ENCODE results near the gene CACNA1C. TPM values are rescaled to one million over a fixed set of nuclear protein-coding genes. Genes with fewer than 3 reads are reported as not detected.

CACNA1C gene
- total and polyA plus RNA-seq, 2 donors from 2014 or later: 1.6 to 17.4 TPM

DNA sequence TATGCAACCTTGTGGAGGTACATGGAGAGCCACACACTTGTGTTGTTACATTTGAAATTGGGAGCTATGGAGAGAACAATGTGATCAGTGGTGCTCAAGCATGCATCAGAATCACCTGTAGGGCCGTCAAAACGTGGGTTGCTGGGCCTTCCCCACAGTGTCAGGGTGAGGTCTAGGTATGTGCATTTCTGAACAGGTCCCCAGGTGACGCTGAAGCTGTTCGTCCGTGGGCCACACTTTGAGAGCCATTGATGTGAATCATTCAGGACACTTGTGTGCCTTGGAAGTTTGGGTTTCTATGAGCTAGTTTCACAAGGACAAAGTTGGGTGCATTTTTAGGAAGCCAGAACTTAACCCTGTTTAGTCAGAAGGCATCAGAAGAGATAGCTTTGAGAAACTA, 450.2 kb downstream of the CACNA1C start:
- no peak overlapping the region for H3K4me3 ChIP-seq (ENCODE audit: low read length in 3 of 3)
- intact Hi-C loops (cut with DNase I): no loop called here
- FAIRE-seq: no peak
- no peaks in the 10 kb centered on the region for H3K9me3 ChIP-seq (ENCODE audit: control insufficient read depth in 2 of 3, insufficient read depth in 1 of 3, low read length in 3 of 3)
- no peaks in the 10 kb centered on the region for H3K36me3 ChIP-seq (ENCODE audit: control insufficient read depth in 2 of 3, insufficient read depth in 3 of 3, low read length in 3 of 3)
- H3K27me3 ChIP-seq (ENCODE audit: control insufficient read depth, insufficient read depth, low read length): no peaks in the 10 kb centered on the region
- H3K27ac ChIP-seq (ENCODE audit: low read depth in 2 of 2, low read length in 2 of 2): no peak overlapping the region
- DNase-seq: no peak
- peaks cover 0 to 2% (median 0%) of the 10 kb centered on the region in 3 donors for H3K4me1 ChIP-seq (ENCODE audit: control insufficient read depth in 2 of 3, insufficient read depth in 2 of 3, low read depth in 1 of 3, low read length in 3 of 3)
- H3K9ac ChIP-seq (ENCODE audit: low read length in 3 of 3): no peak overlapping the region
- TF ChIP-seq, protein P1, sequence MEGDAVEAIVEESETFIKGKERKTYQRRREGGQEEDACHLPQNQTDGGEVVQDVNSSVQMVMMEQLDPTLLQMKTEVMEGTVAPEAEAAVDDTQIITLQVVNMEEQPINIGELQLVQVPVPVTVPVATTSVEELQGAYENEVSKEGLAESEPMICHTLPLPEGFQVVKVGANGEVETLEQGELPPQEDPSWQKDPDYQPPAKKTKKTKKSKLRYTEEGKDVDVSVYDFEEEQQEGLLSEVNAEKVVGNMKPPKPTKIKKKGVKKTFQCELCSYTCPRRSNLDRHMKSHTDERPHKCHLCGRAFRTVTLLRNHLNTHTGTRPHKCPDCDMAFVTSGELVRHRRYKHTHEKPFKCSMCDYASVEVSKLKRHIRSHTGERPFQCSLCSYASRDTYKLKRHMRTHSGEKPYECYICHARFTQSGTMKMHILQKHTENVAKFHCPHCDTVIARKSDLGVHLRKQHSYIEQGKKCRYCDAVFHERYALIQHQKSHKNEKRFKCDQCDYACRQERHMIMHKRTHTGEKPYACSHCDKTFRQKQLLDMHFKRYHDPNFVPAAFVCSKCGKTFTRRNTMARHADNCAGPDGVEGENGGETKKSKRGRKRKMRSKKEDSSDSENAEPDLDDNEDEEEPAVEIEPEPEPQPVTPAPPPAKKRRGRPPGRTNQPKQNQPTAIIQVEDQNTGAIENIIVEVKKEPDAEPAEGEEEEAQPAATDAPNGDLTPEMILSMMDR (IDR thresholded peaks at IDR 0.05; ENCODE audit: borderline replicate concordance, extremely low read depth, insufficient read depth): no peak

DNA sequence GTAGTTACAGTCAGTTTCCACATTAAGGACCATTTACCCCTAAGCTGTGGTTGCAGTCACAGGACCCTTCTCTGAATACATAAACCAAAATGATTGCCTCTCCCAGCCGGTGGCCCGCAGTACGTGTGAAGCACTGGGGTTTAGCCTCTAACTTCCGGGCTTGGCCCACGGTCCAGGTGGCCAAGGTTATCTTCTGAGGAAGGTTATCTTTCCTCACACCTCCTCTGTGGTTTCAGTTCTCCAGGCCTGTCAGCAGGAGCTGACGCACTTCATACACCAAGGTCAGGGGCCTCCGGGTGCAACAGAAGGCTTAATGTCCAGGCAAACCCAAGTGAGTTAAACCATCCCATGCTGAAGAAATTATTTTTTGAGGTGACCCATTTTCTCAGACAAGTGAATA, 451.0 kb downstream of the CACNA1C start:
- H3K36me3 ChIP-seq (ENCODE audit: control insufficient read depth in 2 of 3, insufficient read depth in 3 of 3, low read length in 3 of 3): no peaks in the 10 kb centered on the region
- FAIRE-seq (no peak), DNase-seq (no peak)
- TF ChIP-seq, protein P1 (IDR thresholded peaks at IDR 0.05; ENCODE audit: borderline replicate concordance, extremely low read depth, insufficient read depth): no peak
- no peaks in the 10 kb centered on the region for H3K9me3 ChIP-seq (ENCODE audit: control insufficient read depth in 2 of 3, insufficient read depth in 1 of 3, low read length in 3 of 3)
- H3K27ac ChIP-seq (ENCODE audit: low read depth in 2 of 2, low read length in 2 of 2): no peak overlapping the region
- no peaks in the 10 kb centered on the region for H3K27me3 ChIP-seq (ENCODE audit: control insufficient read depth, insufficient read depth, low read length)
- no peak overlapping the region for H3K9ac ChIP-seq (ENCODE audit: low read length in 3 of 3)
- intact Hi-C loops (cut with DNase I): no loop called here
- no peak overlapping the region for H3K4me3 ChIP-seq (ENCODE audit: low read length in 3 of 3)
- peaks cover 0 to 2% (median 0%) of the 10 kb centered on the region in 3 donors for H3K4me1 ChIP-seq (ENCODE audit: control insufficient read depth in 2 of 3, insufficient read depth in 2 of 3, low read depth in 1 of 3, low read length in 3 of 3)

DNA sequence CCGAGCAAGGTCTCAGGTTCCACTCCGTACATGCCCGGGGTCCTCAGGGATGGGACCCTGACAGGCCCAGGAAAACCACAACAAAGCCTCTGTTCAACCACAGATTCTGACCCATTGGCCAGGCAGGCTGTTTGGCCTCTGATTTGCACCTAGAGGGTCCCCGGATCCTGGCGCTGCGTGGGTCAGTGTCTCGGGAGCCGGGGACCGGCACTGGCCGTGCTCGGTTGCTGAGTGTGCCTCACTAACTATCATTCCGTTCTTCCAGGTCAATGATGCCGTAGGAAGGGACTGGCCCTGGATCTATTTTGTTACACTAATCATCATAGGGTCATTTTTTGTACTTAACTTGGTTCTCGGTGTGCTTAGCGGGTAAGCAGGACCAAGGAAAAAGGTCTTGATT, 451.8 kb downstream of the CACNA1C start:
- DNase-seq: no peak
- no peaks in the 10 kb centered on the region for H3K4me1 ChIP-seq (ENCODE audit: control insufficient read depth in 2 of 3, insufficient read depth in 2 of 3, low read depth in 1 of 3, low read length in 3 of 3)
- TF ChIP-seq, protein P1 (IDR thresholded peaks at IDR 0.05; ENCODE audit: borderline replicate concordance, extremely low read depth, insufficient read depth): no peak
- no peak overlapping the region for H3K4me3 ChIP-seq (ENCODE audit: low read length in 3 of 3)
- H3K36me3 ChIP-seq (ENCODE audit: control insufficient read depth in 2 of 3, insufficient read depth in 3 of 3, low read length in 3 of 3): no peaks in the 10 kb centered on the region
- intact Hi-C loops (cut with DNase I): no loop called here
- H3K27me3 ChIP-seq (ENCODE audit: control insufficient read depth, insufficient read depth, low read length): no peaks in the 10 kb centered on the region
- no peaks in the 10 kb centered on the region for H3K9me3 ChIP-seq (ENCODE audit: control insufficient read depth in 2 of 3, insufficient read depth in 1 of 3, low read length in 3 of 3)
- no peak overlapping the region for H3K27ac ChIP-seq (ENCODE audit: low read depth in 2 of 2, low read length in 2 of 2)
- no peak overlapping the region for H3K9ac ChIP-seq (ENCODE audit: low read length in 3 of 3)
- no peak for FAIRE-seq

DNA sequence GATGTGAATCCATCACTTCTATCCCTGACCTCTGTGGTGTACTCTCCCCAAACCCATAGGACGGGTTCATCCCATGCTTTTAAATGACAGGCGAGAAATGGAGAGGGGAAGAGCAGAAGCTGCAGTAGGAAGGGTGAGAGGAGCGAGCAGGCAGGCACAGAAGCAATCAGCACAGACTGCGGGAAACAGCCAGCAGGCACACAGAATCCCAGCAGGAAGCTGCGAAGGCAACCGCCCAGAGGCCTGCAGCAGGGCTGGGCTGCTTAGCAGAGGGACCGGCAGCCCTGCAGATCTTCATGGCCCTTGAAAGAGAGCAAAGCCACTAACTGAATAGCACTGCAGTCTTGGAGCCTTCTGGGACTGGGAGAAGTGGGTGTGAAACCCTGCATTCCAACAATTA, 455.0 kb downstream of the CACNA1C start:
- Histone ChIP-seq H3K4me1 (ENCODE audit: control insufficient read depth in 2 of 3, insufficient read depth in 2 of 3, low read depth in 1 of 3, low read length in 3 of 3) (no peaks in the 10 kb centered on the region), H3K9me3 (ENCODE audit: control insufficient read depth in 2 of 3, insufficient read depth in 1 of 3, low read length in 3 of 3) (no peaks in the 10 kb centered on the region), H3K27me3 (ENCODE audit: control insufficient read depth, insufficient read depth, low read length) (no peaks in the 10 kb centered on the region), H3K36me3 (ENCODE audit: control insufficient read depth in 2 of 3, insufficient read depth in 3 of 3, low read length in 3 of 3) (no peaks in the 10 kb centered on the region), H3K4me3 (ENCODE audit: low read length in 3 of 3) (no peak overlapping the region), H3K9ac (ENCODE audit: low read length in 3 of 3) (no peak overlapping the region), H3K27ac (ENCODE audit: low read depth in 2 of 2, low read length in 2 of 2) (no peak overlapping the region)
- no peak for DNase-seq
- intact Hi-C loops (cut with DNase I): no loop called here
- FAIRE-seq: no peak
- TF ChIP-seq, protein P1 (IDR thresholded peaks at IDR 0.05; ENCODE audit: borderline replicate concordance, extremely low read depth, insufficient read depth): no peak
